ENCODE data around the gene ATF7.

DNA sequence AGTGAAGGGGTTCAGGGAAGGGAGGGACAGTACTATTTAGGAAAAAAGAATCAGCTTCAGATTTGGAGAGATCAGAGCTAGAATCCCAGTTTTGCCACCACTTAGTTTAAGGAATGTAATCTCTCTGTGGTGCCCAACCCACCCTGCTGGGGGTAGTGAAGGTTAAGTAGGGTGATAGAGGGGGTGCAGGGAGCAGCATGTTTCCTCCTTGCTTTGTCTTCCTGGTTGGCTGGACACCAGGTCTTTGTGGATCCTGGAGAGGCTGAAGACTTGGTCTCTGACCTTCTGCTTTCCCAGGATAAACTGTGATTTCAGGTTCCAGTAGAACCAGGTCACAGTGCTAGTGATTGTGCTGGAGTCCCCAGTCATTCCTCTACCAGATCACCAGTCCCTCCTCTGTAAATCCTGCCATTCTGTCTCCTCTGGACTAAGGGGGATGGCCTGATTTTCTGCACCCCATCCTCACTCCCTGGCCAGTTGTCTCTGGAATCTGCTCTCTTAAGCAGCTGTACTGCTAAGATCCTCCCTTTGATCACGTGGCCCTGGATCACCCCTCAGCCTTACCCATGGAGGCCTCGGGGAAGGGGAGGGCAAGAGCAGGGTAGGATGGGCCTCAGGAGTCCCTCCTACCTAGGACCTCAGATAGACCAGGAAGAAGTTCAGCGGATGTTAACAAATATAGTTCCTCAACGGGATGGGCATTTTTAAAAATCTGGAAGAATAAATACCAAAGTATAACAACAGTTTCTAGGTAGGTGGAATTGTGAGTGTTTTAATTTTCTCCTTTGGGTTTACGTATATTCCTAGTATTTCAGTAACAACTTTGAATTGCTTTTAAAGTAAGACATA lies 130.1 kb downstream of the ATF7 start:
- TF ChIP-seq EZH2 (IDR thresholded peaks at IDR 0.05; ENCODE audit: insufficient read depth, poor library complexity, severe bottlenecking) (no peak), EZH2phosphoT487 (IDR thresholded peaks at IDR 0.05; ENCODE audit: insufficient read depth, low read depth) (no peak)

Data from GM23248 (cell line).